ENCODE data around the gene LLGL2. TPM values are rescaled to one million over a fixed set of nuclear protein-coding genes. Genes with fewer than 3 reads are reported as not detected.

The LLGL2 gene, protein sequence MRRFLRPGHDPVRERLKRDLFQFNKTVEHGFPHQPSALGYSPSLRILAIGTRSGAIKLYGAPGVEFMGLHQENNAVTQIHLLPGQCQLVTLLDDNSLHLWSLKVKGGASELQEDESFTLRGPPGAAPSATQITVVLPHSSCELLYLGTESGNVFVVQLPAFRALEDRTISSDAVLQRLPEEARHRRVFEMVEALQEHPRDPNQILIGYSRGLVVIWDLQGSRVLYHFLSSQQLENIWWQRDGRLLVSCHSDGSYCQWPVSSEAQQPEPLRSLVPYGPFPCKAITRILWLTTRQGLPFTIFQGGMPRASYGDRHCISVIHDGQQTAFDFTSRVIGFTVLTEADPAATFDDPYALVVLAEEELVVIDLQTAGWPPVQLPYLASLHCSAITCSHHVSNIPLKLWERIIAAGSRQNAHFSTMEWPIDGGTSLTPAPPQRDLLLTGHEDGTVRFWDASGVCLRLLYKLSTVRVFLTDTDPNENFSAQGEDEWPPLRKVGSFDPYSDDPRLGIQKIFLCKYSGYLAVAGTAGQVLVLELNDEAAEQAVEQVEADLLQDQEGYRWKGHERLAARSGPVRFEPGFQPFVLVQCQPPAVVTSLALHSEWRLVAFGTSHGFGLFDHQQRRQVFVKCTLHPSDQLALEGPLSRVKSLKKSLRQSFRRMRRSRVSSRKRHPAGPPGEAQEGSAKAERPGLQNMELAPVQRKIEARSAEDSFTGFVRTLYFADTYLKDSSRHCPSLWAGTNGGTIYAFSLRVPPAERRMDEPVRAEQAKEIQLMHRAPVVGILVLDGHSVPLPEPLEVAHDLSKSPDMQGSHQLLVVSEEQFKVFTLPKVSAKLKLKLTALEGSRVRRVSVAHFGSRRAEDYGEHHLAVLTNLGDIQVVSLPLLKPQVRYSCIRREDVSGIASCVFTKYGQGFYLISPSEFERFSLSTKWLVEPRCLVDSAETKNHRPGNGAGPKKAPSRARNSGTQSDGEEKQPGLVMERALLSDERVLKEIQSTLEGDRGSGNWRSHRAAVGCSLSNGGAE
- total RNA-seq, result 11.4 and 18.0 TPM in 2 replicates

DNA sequence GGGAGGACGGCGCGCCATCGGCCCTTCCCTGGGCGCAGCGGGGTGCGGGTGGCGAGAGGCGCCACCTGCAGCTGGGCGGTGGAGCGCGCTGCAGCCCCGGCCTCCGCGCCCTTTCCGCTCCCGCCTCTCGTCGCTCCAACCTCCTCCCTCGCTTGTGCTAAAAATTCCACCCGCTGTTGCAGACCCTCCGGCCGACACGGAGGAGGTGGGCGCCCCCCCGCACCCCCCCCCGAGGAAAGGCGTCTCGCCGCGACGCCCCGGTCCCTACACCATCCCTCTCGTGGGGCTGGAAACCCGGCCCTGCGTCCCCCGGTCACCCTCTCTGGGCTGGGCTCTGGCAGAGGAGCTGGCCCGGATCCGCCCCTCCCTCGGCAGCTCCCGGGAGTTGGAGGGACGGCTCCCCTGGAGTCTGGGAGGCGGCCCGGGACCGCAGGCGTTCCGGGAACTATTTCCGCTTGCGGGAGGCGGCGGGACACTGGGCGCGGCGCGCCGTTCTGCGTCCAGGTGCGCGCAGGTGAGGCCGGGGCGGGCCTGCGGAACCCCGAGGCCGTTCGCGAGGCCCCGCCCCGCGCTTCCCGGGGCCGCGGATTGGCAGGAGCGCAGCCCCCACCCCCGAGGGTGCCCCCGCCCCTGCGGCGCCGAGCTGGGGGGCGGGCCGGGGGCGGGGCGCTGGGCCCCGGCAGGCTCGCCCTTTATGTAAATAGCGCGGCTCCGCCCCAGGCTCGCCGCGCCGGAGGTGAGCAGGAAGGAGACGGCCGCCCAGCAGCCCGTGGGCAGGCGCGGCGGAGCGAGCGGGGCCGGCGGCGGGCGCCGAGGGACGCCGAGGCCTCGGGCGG, at the start of gene LLGL2:
TSS of gene LLGL2 (plus strand) at position 728 of the 836 bp plus-strand sequence. CDS start 17,730 bp downstream, outside the sequence.

DNA sequence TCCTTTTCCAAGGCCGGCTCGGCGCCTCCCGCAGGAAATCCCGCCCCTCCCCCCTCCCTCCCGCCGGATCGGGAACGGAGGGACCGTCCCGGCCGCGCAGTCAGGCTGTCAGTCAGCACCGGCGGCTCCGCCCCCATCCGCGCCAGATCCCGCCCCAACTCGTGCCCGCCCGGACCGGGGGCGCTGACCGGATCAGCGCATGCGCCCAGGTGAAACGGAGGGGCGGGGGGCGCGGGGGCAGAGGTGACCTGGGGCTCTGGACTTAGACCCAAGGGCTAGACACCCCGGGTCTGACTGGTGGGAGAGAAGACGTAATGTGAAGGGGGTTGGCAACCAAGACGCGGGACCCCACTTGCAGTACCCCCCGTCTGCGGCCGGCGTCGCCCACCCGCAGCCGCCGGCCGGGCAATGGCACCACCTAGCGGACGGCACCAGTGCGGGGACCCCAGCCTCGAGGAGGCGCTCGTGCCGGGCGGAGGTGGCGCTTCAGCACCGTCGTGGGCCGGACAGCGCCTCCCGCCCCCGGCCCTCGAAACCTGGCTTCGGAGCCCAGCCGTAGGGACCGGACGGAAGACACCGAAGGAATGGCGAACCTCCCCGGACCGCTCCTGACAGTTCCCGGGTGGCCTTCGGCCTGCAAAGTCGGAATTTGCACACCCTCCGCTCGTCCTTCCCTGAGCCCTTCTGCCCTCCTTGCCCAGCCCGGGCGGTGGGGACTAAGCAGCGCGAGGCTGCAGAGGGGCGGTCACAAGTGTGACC, 9.8 kb upstream of the LLGL2 start, which contains the start of gene CASKIN2:
TSS of gene CASKIN2 (minus strand) at position 42 of the 759 bp plus-strand sequence. CDS start 1,733 bp downstream, outside the sequence.

DNA sequence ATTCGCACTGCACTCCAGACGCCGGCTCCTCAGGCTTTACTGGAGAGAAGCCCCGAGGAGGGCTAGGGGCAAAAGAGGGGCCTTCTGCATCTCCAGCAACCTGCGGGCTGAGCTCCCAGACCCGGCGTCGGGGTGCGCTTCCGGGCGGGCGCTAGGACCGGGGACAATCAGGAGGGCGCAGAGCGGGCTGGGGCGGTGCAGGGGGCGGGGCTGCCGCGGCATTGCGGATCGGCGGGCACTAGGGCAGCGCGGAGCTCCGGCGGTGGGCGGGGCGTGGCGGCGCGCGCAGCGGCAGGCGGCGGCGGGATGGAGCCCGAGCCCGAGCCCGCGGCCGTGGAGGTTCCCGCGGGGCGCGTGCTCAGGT, 9.3 kb upstream of the LLGL2 start, which contains the start of gene TSEN54:
TSS of gene TSEN54 (plus strand) at position 274 of the 364 bp plus-strand sequence. CDS start at position 307, 33 bp downstream.

DNA sequence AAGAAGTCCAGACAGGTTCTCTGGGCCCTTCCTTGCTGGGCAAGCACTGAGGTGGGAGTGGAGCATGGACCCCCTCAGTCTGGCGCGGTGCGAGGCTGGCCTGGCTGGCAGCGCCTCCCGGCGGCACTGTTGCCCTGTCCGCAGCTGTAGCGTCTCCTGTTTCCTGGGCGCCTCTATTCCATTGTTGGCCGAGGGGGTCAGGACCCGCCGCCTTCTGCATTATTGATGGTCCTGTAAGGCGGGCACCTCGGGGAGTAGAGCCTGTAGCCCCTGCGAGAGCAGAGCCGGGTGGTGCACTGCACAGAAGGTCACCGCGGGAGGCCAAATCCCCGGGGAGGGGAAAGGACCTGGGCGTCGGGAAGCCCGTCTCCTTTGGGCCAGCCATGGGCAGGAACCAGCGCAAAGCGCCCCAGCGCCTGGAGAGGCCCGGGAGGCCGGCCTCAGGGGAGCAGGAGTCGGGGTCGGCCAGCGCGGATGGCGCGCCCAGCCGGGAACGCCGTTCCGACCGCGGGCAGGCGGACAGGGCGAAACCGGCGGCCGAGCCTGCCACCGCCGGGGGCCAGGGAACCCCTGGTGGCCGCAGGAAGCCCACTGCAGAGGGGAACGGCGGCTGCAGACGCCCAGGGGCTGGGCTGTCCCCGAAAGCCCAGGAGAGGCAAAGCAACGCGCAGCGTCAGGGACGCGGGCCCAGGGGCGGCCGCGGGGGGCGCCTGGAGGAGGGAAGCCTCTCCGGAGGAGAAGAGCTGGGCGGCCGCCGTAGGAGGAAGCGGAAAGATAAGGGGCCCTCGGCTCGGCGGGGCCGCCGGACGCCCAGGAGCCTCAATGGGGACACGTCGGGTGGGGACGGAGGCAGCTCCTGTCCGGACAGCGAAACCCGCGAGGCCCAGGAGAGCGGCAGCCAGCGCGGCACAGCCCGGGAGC, 62.4 kb downstream of the LLGL2 start, which contains the start of gene MYO15B:
TSS of gene MYO15B (plus strand) at position 126 of the 921 bp plus-strand sequence. CDS start at position 384, 258 bp downstream.

Other genes with a start within 250 kb of the LLGL2 start
- 0.79 and 1.3 TPM in 2 replicates for gene SLC25A19, start 236.3 kb upstream of the LLGL2 start, total RNA-seq
- gene GRB2, start 120.0 kb upstream of the LLGL2 start, total RNA-seq, result 39.7 and 63.3 TPM in 2 replicates
- 34.2 and 45.4 TPM in 2 replicates for gene TMEM94, start 69.1 kb upstream of the LLGL2 start, total RNA-seq
- gene CASKIN2, start 10.2 kb upstream of the LLGL2 start, total RNA-seq, result 7.1 and 9.3 TPM in 2 replicates
- 10.2 and 12.7 TPM in 2 replicates for gene TSEN54, start 9.2 kb upstream of the LLGL2 start, total RNA-seq
- 4.7 and 47.5 TPM in 2 replicates for gene MYO15B, start 62.1 kb downstream of the LLGL2 start, total RNA-seq
- 1.3 and 5.1 TPM in 2 replicates for gene SMIM5, start 107.7 kb downstream of the LLGL2 start, total RNA-seq
- gene RECQL5, start 141.5 kb downstream of the LLGL2 start, total RNA-seq, result 33.6 and 50.6 TPM in 2 replicates
- gene SAP30BP, start 141.6 kb downstream of the LLGL2 start, total RNA-seq, result 45.7 and 64.0 TPM in 2 replicates
- gene ITGB4, start 195.8 kb downstream of the LLGL2 start, total RNA-seq, result 30.2 and 274 TPM in 2 replicates
- gene GALK1, start 239.5 kb downstream of the LLGL2 start, total RNA-seq, result 66.3 and 77.0 TPM in 2 replicates

Measured in placental epithelial cell (primary cell).